Common myeloid progenitor, CD34-positive (primary cell): Measurements from ENCODE around the gene SESTD1.
A peak's percentile ranks its signal among the peaks of the same experiment; 100 is the strongest.

Experiments
- CTCF ChIA-PET: fragments of 350-600 bp; sonication (Branson Sonifier 250); formaldehyde crosslinking; loops from one replicate; lab custom pipeline; 2021; ENCODE audit warnings: antibody characterized with exemption; lab: Charles Lee
- POLR2A ChIA-PET: fragments of 350-600 bp; sonication (Branson Sonifier 250); formaldehyde crosslinking; loops from one replicate; lab custom pipeline; 2021; ENCODE audit warnings: antibody characterized with exemption; lab: Charles Lee
- DNase-seq, 3 donors: peaks; one replicate each; pipeline versions ENCODE4 v3.0.0 to v3.0.0-alpha.2; 2013
- H3K27ac ChIP-seq, 2 experiments: 1 replicate in 1 of 2; 2 replicates in 1 of 2; pipeline ENCODE4 v1.7.0; 2013; ENCODE audit warnings: inconsistent platforms in 2 of 2, low read length in 2 of 2, mild to moderate bottlenecking in 2 of 2, low read depth in 1 of 2, moderate library complexity in 1 of 2; ENCODE audit not compliant: severe bottlenecking in 2 of 2, insufficient read depth in 1 of 2, poor library complexity in 1 of 2
- H3K27me3 ChIP-seq, 5 experiments: replicated peaks in 2 of 5; 1 replicate in 3 of 5; 2 replicates in 2 of 5; pipeline versions ENCODE4 v1.6.1 to v1.7.0; 2013; ENCODE audit warnings: low read length in 4 of 5, mild to moderate bottlenecking in 2 of 5, moderate library complexity in 2 of 5, inconsistent platforms in 1 of 5; ENCODE audit not compliant: insufficient read depth in 5 of 5, control insufficient read depth in 4 of 5
- H3K36me3 ChIP-seq, 4 experiments: 1 replicate in 2 of 4; 2 replicates in 2 of 4; pipeline versions ENCODE4 v1.6.1 to v1.7.0; 2013; ENCODE audit warnings: low read length in 3 of 4, control low read depth in 1 of 4, mild to moderate bottlenecking in 1 of 4; ENCODE audit not compliant: control insufficient read depth in 4 of 4, insufficient read depth in 4 of 4
- H3K4me1 ChIP-seq, 4 experiments: 1 replicate in 3 of 4; 2 replicates in 1 of 4; pipeline versions ENCODE4 v1.6.1 to v1.7.1; 2013; ENCODE audit warnings: low read length in 3 of 4, mild to moderate bottlenecking in 3 of 4, control low read depth in 1 of 4, inconsistent platforms in 1 of 4, moderate library complexity in 1 of 4; ENCODE audit not compliant: control insufficient read depth in 4 of 4, insufficient read depth in 4 of 4; ENCODE audit errors: control extremely low read depth in 1 of 4
- H3K4me3 ChIP-seq, 7 experiments: 1 replicate in 4 of 7; 2 replicates in 3 of 7; pipeline versions ENCODE4 v1.5.1 to v1.7.0; 2013; ENCODE audit warnings: mild to moderate bottlenecking in 7 of 7, low read length in 6 of 7, moderate library complexity in 6 of 7, inconsistent platforms in 2 of 7, low read depth in 2 of 7, control low read depth in 1 of 7; ENCODE audit not compliant: insufficient read depth in 4 of 7, control insufficient read depth in 1 of 7; ENCODE audit errors: extremely low read depth in 1 of 7
- H3K9me3 ChIP-seq, 5 experiments: 1 replicate in 4 of 5; 2 replicates in 1 of 5; pipeline versions ENCODE4 v1.6.1 to v1.7.1; 2013; ENCODE audit warnings: low read length in 4 of 5, mild to moderate bottlenecking in 2 of 5, inconsistent platforms in 1 of 5, low read depth in 1 of 5, moderate library complexity in 1 of 5; ENCODE audit not compliant: control insufficient read depth in 4 of 5, insufficient read depth in 2 of 5; ENCODE audit errors: control extremely low read depth in 1 of 5
- WGBS: methylation state at CpG from one replicate; pipeline ENCODE4 v1.1.5; 2013; ENCODE audit not compliant: insufficient coverage; 5-methylcytosine and 5-hydroxymethylcytosine counted together

Gene SESTD1

DNA sequence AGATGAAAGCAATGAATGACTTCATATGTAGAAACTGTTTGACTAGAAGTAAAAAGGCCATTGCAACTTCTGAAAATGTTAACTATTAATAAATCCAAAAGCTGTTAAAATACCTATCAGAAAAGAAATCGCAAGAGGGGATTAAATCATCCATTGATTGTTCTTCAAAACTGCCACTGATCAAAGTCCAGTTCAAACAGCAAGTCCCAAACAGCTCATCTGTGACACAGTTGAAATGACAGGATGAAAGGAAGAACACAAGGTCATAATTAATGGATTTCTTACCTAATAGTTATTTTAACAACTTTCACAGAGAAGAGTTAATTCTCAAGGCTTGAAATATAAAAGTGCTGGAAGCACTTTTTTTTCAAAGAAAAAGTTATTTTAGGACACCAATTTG is 90.4 kb downstream of the SESTD1 start:
- Histone ChIP-seq H3K27ac (no peak overlapping the region), H3K4me1 (peaks cover 0 to 14% (median 2%) of the 10 kb centered on the region in 4 experiments), H3K9me3 (no peaks in the 10 kb centered on the region), H3K36me3 (peaks cover 0 to 14% (median 4%) of the 10 kb centered on the region in 4 experiments), H3K27me3 (no peaks in the 10 kb centered on the region), H3K4me3 (no peak overlapping the region)
- DNase-seq: no peak
- no CpG with 5 or more reads among the region's 1 CpG for WGBS
- POLR2A ChIA-PET: no interaction called here
- CTCF ChIA-PET: no interaction called here

GRCh38 chr2:179172894-179173293 is 91.7 kb downstream of the SESTD1 start:
- 97% methylated on average over 2 of the region's 2 CpGs for WGBS
- ChIA-PET CTCF (no interaction called here), POLR2A (no interaction called here)
- Histone ChIP-seq H3K4me3 (no peak overlapping the region), H3K27ac (no peak overlapping the region), H3K36me3 (peaks cover 0 to 14% (median 5%) of the 10 kb centered on the region in 4 experiments), H3K9me3 (peaks cover 0 to under 1% (median 0%) of the 10 kb centered on the region in 5 experiments), H3K27me3 (no peaks in the 10 kb centered on the region), H3K4me1 (peaks cover 0 to 14% (median 2%) of the 10 kb centered on the region in 4 experiments)
- DNase-seq: no peak

DNA sequence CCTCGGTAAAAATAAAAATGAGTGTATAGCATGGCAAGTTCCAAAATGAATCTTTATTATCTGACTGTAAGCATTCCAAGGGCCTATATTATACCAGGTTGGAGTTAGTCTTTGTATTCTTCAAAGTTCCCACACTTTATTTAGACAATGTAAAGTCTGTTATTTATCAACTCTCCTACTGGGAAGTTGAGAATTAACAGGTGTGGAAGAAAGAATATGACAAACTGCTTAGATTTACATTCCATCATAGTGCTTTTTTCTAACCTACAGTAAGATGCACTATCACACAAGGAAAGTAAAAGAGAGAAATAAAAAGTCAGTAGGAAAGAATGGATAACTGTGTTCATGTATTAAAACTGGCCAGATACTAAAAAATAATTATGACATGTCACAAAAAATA is 93.3 kb downstream of the SESTD1 start:
- H3K4me1 ChIP-seq: peaks cover 0 to 14% (median 2%) of the 10 kb centered on the region in 4 experiments
- no peak overlapping the region for H3K27ac ChIP-seq
- DNase-seq: no peak
- peaks cover 2 to 17% (median 7%) of the 10 kb centered on the region in 4 experiments for H3K36me3 ChIP-seq
- WGBS: no CpG with 5 or more reads among the region's 1 CpG
- peak overlapping the region in 1 of 7 experiments; percentile 18 for H3K4me3 ChIP-seq
- peaks cover 0 to 7% (median 4%) of the 10 kb centered on the region in 5 experiments for H3K9me3 ChIP-seq
- POLR2A ChIA-PET: interaction anchor here (0.6 kb wide), 1 partner anchor 1058 kb away, joined by 4 read pairs; no protein-coding TSS in a partner anchor
- CTCF ChIA-PET: no interaction called here
- no peaks in the 10 kb centered on the region for H3K27me3 ChIP-seq

DNA sequence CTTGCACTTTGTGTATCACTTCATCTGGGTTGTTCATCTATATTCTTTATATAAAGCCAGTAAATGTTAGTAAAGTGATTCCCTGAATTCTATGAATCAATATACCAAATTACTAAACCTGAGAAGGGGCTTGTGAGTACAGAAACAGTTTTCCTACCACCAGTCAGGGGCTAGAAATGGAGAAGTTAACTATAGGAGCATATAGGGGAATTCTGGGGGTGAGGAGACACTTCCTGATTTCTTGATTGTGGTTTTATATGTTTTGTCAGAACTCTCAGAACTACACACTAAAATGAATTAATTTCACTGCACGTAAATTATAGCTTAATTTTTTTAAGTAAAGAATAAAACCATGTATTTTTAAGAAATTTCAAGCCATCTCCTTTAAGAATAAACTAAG is 93.7 kb downstream of the SESTD1 start:
- POLR2A ChIA-PET: interaction anchor here (0.6 kb wide), 1 partner anchor 1058 kb away, joined by 4 read pairs; no protein-coding TSS in a partner anchor
- Histone ChIP-seq H3K27me3 (no peaks in the 10 kb centered on the region), H3K27ac (no peak overlapping the region), H3K4me3 (no peak overlapping the region), H3K9me3 (peaks cover 0 to 7% (median 4%) of the 10 kb centered on the region in 5 experiments), H3K36me3 (peaks cover 2 to 17% (median 6%) of the 10 kb centered on the region in 4 experiments), H3K4me1 (peaks cover 0 to 14% (median 2%) of the 10 kb centered on the region in 4 experiments)
- CTCF ChIA-PET: no interaction called here
- no CpG with 5 or more reads among the region's 1 CpG for WGBS
- peak; percentile 32 to 81 (median 78) for DNase-seq

DNA sequence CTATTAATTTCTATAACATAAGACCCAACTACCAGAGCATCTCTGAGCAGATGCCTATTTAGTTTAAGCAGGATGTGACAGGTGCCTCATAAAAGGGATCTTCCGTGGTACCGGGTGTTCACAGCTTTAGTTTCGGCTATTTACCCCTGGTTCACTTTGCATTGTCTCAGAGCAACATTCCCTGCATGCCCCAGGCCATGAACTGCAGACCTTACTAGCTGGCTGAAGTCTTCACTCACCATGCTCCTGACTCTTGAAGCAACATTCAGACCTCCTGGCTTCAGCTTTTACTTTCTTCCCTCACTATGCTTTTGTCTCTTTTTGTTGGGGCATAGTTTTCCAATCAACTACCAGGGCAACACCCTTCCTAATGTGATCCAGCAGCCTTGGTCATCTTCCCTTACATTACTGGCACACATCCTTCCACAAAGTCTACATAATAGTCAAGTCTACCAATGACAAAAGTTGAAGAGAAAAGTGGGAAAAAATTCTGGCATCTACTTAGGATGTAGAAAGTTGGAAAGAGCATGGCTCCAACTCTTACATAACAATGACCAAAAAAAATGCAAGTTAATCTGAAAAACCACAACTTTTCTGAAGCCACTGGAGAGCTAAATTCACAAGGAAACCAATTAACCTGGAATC is 99.2 kb downstream of the SESTD1 start:
- Histone ChIP-seq H3K4me3 (no peak overlapping the region), H3K9me3 (peaks cover 0 to 7% (median 4%) of the 10 kb centered on the region in 5 experiments), H3K27me3 (no peaks in the 10 kb centered on the region), H3K4me1 (peaks cover 0 to 1% (median 0%) of the 10 kb centered on the region in 4 experiments), H3K27ac (no peak overlapping the region), H3K36me3 (peaks cover 2 to 8% (median 5%) of the 10 kb centered on the region in 4 experiments)
- no peak for DNase-seq
- WGBS: 97% methylated on average over 3 of the region's 3 CpGs
- ChIA-PET POLR2A (interaction anchor here (0.7 kb wide), 1 partner anchor 905 kb away, joined by 3 read pairs; no protein-coding TSS in a partner anchor), CTCF (no interaction called here)

DNA sequence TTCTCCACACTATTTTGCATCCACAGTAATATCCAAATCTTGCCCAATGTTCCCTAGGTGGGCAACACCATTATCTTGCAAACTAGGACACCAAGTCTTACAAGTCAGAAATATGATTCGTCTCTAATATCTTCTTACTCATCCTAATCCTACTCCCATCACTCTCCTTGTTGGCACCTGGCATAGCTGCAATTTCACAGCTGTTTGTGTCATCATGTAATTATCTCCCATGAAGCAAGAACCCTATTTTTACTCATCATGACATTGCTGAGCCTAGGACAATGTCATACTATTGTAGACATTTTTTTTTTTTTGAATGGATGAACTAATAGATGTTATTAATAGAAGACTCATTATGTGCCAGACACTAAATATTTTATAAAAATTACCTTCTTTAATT is 123.4 kb downstream of the SESTD1 start:
- Histone ChIP-seq H3K36me3 (peaks cover 2 to 31% (median 8%) of the 10 kb centered on the region in 4 experiments), H3K9me3 (no peaks in the 10 kb centered on the region), H3K27ac (no peak overlapping the region), H3K4me3 (no peak overlapping the region), H3K4me1 (no peaks in the 10 kb centered on the region), H3K27me3 (no peaks in the 10 kb centered on the region)
- DNase-seq: no peak
- POLR2A ChIA-PET: no interaction called here
- 56% methylated on average over 1 of the region's 1 CpG for WGBS
- CTCF ChIA-PET: no interaction called here

DNA sequence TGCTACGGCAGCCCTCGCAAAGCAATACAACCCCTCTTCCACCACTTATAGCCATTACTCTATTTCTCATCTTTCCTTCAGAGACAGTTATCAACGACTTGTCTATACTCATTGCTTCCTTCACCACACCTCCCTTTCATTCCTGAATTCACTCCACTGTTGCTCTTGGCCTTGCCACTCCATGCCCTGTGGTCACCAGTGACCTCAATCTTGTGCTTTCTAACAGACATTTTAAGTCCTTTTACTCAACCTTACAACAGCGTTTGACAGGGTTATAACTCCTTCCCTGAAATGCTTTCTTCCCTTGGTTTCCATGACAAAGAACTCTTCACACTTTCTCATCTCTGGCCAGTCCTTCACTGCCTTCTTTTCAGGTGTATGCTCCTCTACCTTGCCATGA is 124.1 kb downstream of the SESTD1 start:
- WGBS: 98% methylated on average over 4 of the region's 4 CpGs
- no peak overlapping the region for H3K27ac ChIP-seq
- no peaks in the 10 kb centered on the region for H3K4me1 ChIP-seq
- H3K27me3 ChIP-seq: no peaks in the 10 kb centered on the region
- DNase-seq: no peak
- peaks cover 2 to 31% (median 8%) of the 10 kb centered on the region in 4 experiments for H3K36me3 ChIP-seq
- no peak overlapping the region for H3K4me3 ChIP-seq
- ChIA-PET CTCF (no interaction called here), POLR2A (no interaction called here)
- no peaks in the 10 kb centered on the region for H3K9me3 ChIP-seq
